OCI-LY3 (cell line): Measurements from ENCODE around the gene P2RX6.

Experiments used
- H2AFZ ChIP-seq: fragments of 200-600, 300-600 bp; shearing (Covaris generic); 2 replicates; pipeline ENCODE4 v1.6.0; 2014; ENCODE audit warnings: antibody characterized with exemption, low read depth, low read length
- H3K27ac ChIP-seq: fragments of 200-600, 300-600 bp; sonication (generic); 2 replicates; pipeline ENCODE4 v1.5.1; 2014; ENCODE audit warnings: mild to moderate bottlenecking, low read length, moderate library complexity, mixed read lengths
- H3K27me3 ChIP-seq: fragments of 200-600, 300-600 bp; sonication (generic); 2 replicates; pipeline ENCODE4 v1.6.1; 2014; ENCODE audit warnings: low read depth, low read length, mixed read lengths
- H3K36me3 ChIP-seq: fragments of 200-600, 300-600 bp; sonication (generic); replicated peaks from 2 replicates; pipeline ENCODE3; 2014; ENCODE audit warnings: low read depth, low read length, mixed read lengths
- H3K4me1 ChIP-seq: fragments of 300-600, 200-600 bp; sonication (generic); 2 replicates; pipeline ENCODE4 v1.6.1; 2014; ENCODE audit warnings: low read length, mixed read lengths
- H3K4me2 ChIP-seq: fragments of 200-600, 300-600 bp; sonication (generic); 2 replicates; pipeline ENCODE4 v1.6.1; 2014; ENCODE audit warnings: low read length, mixed read lengths
- H3K4me3 ChIP-seq: fragments of 300-600, 200-600 bp; sonication (generic); 2 replicates; pipeline ENCODE4 v1.5.1; 2014; ENCODE audit warnings: antibody characterized with exemption, mild to moderate bottlenecking, low read length, moderate library complexity
- H3K79me2 ChIP-seq: fragments of 300-600, 200-600 bp; shearing (Covaris generic); 2 replicates; pipeline ENCODE4 v1.6.1; 2014; ENCODE audit warnings: mild to moderate bottlenecking, low read length, mixed read lengths
- H3K9ac ChIP-seq: fragments of 300-600, 200-600 bp; shearing (Covaris generic); 2 replicates; pipeline ENCODE4 v1.6.0; 2014; ENCODE audit warnings: mild to moderate bottlenecking, low read length, moderate library complexity
- H3K9me3 ChIP-seq: fragments of 200-600, 300-600 bp; shearing (Covaris generic); 2 replicates; pipeline ENCODE4 v1.6.1; 2014; ENCODE audit warnings: low read length, mixed read lengths; ENCODE audit not compliant: insufficient read depth
- H4K20me1 ChIP-seq: fragments of 200-600, 300-600 bp; sonication (generic); 2 replicates; pipeline ENCODE4 v1.6.1; 2016; ENCODE audit warnings: low read length, mixed read lengths; ENCODE audit not compliant: insufficient read depth
- CTCF ChIP-seq: fragments of 200-600, 300-600 bp; sonication (generic); IDR thresholded peaks from 2 replicates; pipeline ENCODE4 v1.5.1; 2014; ENCODE audit warnings: antibody characterized with exemption, low read length, low read depth
- EZH2phosphoT487 ChIP-seq: fragments of 200-600 bp; shearing (Covaris generic); IDR thresholded peaks from 2 replicates; pipeline ENCODE4 v1.6.1; 2018; ENCODE audit warnings: antibody characterized with exemption, mixed run types, low read depth

Gene P2RX6

GRCh38 chr22:20992056-20992442, 22.9 kb upstream of the P2RX6 start:
- H4K20me1 ChIP-seq, result no peaks in the 10 kb centered on the region
- H2AFZ ChIP-seq, result no peak overlapping the region
- no peaks in the 10 kb centered on the region for H3K79me2 ChIP-seq
- H3K4me2 ChIP-seq, result no peak overlapping the region
- H3K27me3 ChIP-seq, result no peaks in the 10 kb centered on the region
- H3K9me3 ChIP-seq, result no peaks in the 10 kb centered on the region
- no peak overlapping the region for H3K4me3 ChIP-seq
- H3K9ac ChIP-seq, result no peak overlapping the region
- H3K27ac ChIP-seq, result no peak overlapping the region
- peaks cover 28% of the 10 kb centered on the region for H3K36me3 ChIP-seq
- TF ChIP-seq CTCF, result no peak
- TF ChIP-seq EZH2phosphoT487, result no peak
- no peaks in the 10 kb centered on the region for H3K4me1 ChIP-seq

- Histone ChIP-seq H3K79me2 (no peaks in the 10 kb centered on the region), H3K4me3 (no peak overlapping the region), H3K9me3 (no peaks in the 10 kb centered on the region), H3K4me1 (no peaks in the 10 kb centered on the region), H3K36me3 (peaks cover 31% of the 10 kb centered on the region), H2AFZ (no peak overlapping the region), H3K9ac (no peak overlapping the region), H3K27ac (no peak overlapping the region), H3K4me2 (no peak overlapping the region), H4K20me1 (no peaks in the 10 kb centered on the region), H3K27me3 (no peaks in the 10 kb centered on the region)
- TF ChIP-seq CTCF (no peak), EZH2phosphoT487 (no peak)
Measured at GRCh38 chr22:20992456-20993303, 22.3 kb upstream of the P2RX6 start.

- Histone ChIP-seq H3K4me3 (no peak overlapping the region), H3K9ac (no peak overlapping the region), H2AFZ (no peak overlapping the region), H4K20me1 (no peaks in the 10 kb centered on the region), H3K4me1 (no peaks in the 10 kb centered on the region), H3K4me2 (no peak overlapping the region), H3K27me3 (no peaks in the 10 kb centered on the region), H3K36me3 (peaks cover 34% of the 10 kb centered on the region), H3K9me3 (no peaks in the 10 kb centered on the region), H3K79me2 (no peaks in the 10 kb centered on the region), H3K27ac (no peak overlapping the region)
- TF ChIP-seq EZH2phosphoT487 (no peak), CTCF (no peak)
Measured at GRCh38 chr22:20993304-20994127, 21.4 kb upstream of the P2RX6 start.
